ENCODE data around the gene ESPN.
A peak's percentile ranks its signal among the peaks of the same experiment; 100 is the strongest.

- TF ChIP-seq EP300 (IDR thresholded peaks at IDR 0.05; ENCODE audit: low read depth) (no peak), CTCF (IDR thresholded peaks at IDR 0.05) (peak; percentile 91 to 98 (median 97)), POLR2A (IDR thresholded peaks at IDR 0.05) (no peak), POLR2AphosphoS5 (IDR thresholded peaks at IDR 0.05) (no peak)
Observed at GRCh38 chr1:6438047-6438525, 13.5 kb downstream of the ESPN start.

Data from transverse colon (tissue), 4 donors.